Dedifferentiated amniotic fluid mesenchymal stem cell (primary cell): ENCODE results near the gene EDIL3.

ENCODE experiments used
- DNase-seq: peaks from one replicate; pipeline ENCODE4 v3.0.0-alpha.2; 2016; ENCODE audit errors: extremely low spot score

The EDIL3 gene

GRCh38 chr5:84260140-84260539 lies 124.5 kb downstream of the EDIL3 start:
- DNase-seq, result no peak

GRCh38 chr5:84259283-84260045 lies 125.2 kb downstream of the EDIL3 start:
- no peak for DNase-seq

GRCh38 chr5:84257061-84257460 lies 127.6 kb downstream of the EDIL3 start:
- DNase-seq, result no peak

- DNase-seq, result peak; percentile 39
Observed at GRCh38 chr5:84255315-84255714, 129.4 kb downstream of the EDIL3 start.

- no peak for DNase-seq
Observed at GRCh38 chr5:84253946-84254345, 130.7 kb downstream of the EDIL3 start.

- DNase-seq, result no peak
Observed at GRCh38 chr5:84251503-84251902, 133.2 kb downstream of the EDIL3 start.

- peak; percentile 54 for DNase-seq
Observed at GRCh38 chr5:84249918-84250630, 134.6 kb downstream of the EDIL3 start.

GRCh38 chr5:84248013-84248412 lies 136.7 kb downstream of the EDIL3 start:
- no peak for DNase-seq

- DNase-seq, result peak; percentile 81
Observed at GRCh38 chr5:84242286-84242685, 142.4 kb downstream of the EDIL3 start.

GRCh38 chr5:84239494-84239893 lies 145.2 kb downstream of the EDIL3 start:
- peak; percentile 19 for DNase-seq

GRCh38 chr5:84237126-84237525 lies 147.6 kb downstream of the EDIL3 start:
- DNase-seq, result no peak

- DNase-seq, result no peak
Observed at GRCh38 chr5:84231433-84231832, 153.2 kb downstream of the EDIL3 start.

GRCh38 chr5:84229045-84229444 lies 155.6 kb downstream of the EDIL3 start:
- no peak for DNase-seq

- no peak for DNase-seq
Observed at GRCh38 chr5:84228266-84228665, 156.4 kb downstream of the EDIL3 start.

GRCh38 chr5:84227236-84227635 lies 157.4 kb downstream of the EDIL3 start:
- DNase-seq, result no peak

GRCh38 chr5:84218546-84218945 lies 166.1 kb downstream of the EDIL3 start:
- no peak for DNase-seq

- no peak for DNase-seq
Observed at GRCh38 chr5:84215521-84215920, 169.2 kb downstream of the EDIL3 start.

- DNase-seq, result no peak
Observed at GRCh38 chr5:84213861-84214260, 170.8 kb downstream of the EDIL3 start.

- DNase-seq, result no peak
Observed at GRCh38 chr5:84213212-84213611, 171.5 kb downstream of the EDIL3 start.

GRCh38 chr5:84204772-84205171 lies 179.9 kb downstream of the EDIL3 start:
- DNase-seq, result no peak

GRCh38 chr5:84202136-84202535 lies 182.5 kb downstream of the EDIL3 start:
- no peak for DNase-seq

GRCh38 chr5:84197538-84197937 lies 187.1 kb downstream of the EDIL3 start:
- DNase-seq, result no peak

- DNase-seq, result no peak
Observed at GRCh38 chr5:84191281-84191680, 193.4 kb downstream of the EDIL3 start.
